ENCODE results near the gene POMT2.

- TF ChIP-seq CTCF (conservative IDR thresholded peaks at IDR 0.05 in 1 of 2, IDR thresholded peaks at IDR 0.05 in 1 of 2; ENCODE audit: low read depth in 1 of 2, low read length in 2 of 2) (no peak), EZH2 (IDR thresholded peaks at IDR 0.05; ENCODE audit: low read length, missing control alignments) (no peak)
Measured at GRCh38 chr14:77267937-77268699, 52.6 kb downstream of the POMT2 start.
